KBM-7 (cell line): ENCODE measurements around the gene FOXP1.

Source experiments
- DNase-seq: peaks from one replicate; pipeline ENCODE4 v3.0.0-alpha.2; 2015
- in situ Hi-C: fragments of 300-500 bp; cut with MboI; formaldehyde crosslinking; loops from 2 replicates; pipeline ENCODE4 v1.14.3; 2020; ENCODE audit warnings: low sequenced_read_pairs, low pct_unique_long_range_greater_than_20kb, mixed read lengths

The FOXP1 gene

DNA sequence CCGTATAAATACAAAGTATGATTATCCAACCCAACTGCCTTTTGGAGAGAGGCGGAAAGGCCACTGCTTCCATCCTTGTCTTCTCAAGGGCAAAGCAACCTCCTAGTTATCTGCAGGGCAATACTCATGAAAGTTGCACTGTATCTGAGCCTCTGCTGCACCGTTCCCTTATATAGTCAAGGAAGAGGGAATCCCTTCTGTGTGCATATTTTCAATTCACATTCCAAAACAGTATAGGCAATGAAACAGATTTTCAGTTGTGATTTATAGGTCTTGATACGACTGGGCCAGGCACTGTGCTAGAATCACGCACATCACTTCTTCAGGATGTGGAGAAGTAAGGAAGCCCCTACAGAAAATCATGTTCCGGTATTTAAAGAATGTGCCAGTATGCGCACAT is 455.7 kb downstream of the FOXP1 start:
- no peak for DNase-seq
- in situ Hi-C loops, result no loop called here

GRCh38 chr3:71127052-71127831 is 456.3 kb downstream of the FOXP1 start:
- peak; percentile 28 for DNase-seq

DNA sequence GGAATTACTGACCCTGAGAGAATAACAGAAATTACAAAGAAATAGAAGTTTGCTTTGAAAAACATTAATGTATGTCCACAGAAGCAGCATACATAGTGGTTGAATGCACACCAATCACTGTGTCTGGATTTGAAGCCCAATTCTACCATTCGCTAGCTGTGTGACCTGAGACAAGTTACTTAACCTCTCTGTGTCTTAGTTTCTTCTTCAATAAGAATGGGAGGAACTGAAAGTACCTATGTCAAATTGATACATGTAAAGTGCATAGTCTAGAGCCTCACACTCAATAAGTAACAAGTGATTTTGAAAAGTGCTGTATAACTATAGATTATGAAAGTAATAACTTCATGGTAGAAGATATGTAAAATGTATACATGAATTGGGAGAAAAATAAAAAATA is 457.8 kb downstream of the FOXP1 start:
- in situ Hi-C loops, result no loop called here
- no peak for DNase-seq

More at GRCh38 chr3:71127052-71127831, 456.3 kb downstream of the FOXP1 start:
- in situ Hi-C loops, result no loop called here

GRCh38 chr3:71124048-71124447 is 459.5 kb downstream of the FOXP1 start:
- in situ Hi-C loops, result no loop called here
- DNase-seq, result no peak

- in situ Hi-C loops, result no loop called here
- no peak for DNase-seq
These were observed 460.9 kb downstream of the FOXP1 start for GRCh38 chr3:71122641-71123040.

DNA sequence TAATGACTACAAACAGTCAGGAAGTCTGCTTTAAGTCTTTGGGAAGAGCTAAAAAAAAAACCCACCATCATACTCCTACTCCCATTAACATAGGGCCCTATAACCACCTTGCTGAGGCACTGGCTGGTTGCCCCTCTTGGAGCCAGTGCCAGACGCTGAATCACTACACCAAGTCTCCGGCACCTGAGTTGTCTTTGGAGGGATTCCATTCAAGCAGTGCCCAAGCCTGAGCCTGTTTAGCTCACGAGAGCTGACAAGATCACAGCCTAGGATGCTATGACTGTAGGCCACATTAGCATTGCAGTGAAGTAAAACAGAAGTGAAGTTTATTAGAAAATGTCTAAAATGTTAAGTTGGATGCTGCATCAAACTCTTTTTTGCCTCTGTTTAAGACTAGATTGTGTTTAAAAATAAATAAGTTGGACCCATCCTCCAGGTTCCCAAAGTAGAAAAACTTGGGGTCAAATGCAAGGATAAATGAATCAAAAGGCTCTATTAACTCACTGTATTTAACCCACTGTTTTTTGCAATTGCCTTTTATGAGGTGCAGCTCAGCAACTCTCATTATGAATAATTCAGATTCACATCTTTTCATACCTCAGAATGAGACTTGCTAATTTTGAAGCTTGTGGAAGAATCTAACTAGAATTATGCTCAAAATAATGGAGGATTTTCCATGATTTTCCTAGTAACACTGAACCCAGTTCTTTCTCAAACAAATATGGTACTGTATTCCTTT is 461.9 kb downstream of the FOXP1 start:
- in situ Hi-C loops, result no loop called here
- no peak for DNase-seq

- no peak for DNase-seq
- in situ Hi-C loops, result no loop called here
These were observed 463.5 kb downstream of the FOXP1 start for GRCh38 chr3:71120012-71120411.

- in situ Hi-C loops, result no loop called here
- no peak for DNase-seq
These were observed 464.4 kb downstream of the FOXP1 start for GRCh38 chr3:71119171-71119570.

DNA sequence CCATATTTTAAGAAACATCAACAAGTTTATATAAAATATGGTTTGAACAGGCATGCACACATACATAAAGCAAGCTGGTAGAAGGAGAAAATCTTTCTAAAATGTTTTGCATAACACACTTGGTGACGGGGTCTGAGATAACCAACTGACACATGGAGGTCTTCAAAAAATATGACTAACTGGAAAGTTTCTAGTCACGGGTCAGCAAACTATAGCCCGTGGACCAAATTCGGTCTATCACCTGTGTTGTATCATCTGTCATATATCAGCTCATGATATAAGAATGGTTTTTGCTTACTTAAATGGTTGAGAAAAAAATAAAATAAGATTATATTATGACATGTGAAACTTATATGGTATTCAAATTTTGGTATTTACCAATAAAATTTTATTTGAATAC is 465.1 kb downstream of the FOXP1 start:
- DNase-seq, result no peak
- in situ Hi-C loops, result no loop called here

DNA sequence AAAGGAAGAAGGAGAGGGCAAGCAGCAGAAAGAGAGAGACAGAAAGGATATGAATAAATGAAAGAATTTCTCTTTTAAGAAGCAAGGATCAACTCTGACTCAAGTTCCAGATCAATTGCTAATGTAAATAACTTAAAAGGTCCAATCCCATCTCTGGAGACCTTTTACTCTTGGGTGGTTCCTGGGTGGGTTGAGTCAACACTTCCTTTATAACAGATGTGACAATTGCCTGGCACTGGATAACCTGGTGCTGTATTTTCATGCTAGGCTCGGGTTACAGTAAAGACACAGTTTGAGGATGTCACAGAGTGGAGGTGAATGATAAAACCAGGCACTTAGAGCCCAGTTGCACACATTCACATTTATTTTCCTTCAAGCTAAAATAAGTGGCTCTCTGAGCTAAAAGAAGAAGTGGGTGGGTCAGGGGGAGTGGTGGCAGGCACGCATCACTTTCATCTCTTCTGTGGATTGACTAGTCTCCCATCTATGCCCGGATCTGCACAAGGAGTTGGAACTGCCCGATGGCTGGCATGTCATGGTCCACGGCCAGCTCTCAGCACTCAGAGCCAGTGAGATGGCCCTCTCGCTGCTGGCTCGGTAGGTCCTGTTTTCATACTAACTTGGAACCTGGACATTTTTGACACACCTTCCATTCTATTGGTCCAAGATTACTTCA is 465.8 kb downstream of the FOXP1 start:
- DNase-seq, result peak; percentile 12
- in situ Hi-C loops, result no loop called here

DNA sequence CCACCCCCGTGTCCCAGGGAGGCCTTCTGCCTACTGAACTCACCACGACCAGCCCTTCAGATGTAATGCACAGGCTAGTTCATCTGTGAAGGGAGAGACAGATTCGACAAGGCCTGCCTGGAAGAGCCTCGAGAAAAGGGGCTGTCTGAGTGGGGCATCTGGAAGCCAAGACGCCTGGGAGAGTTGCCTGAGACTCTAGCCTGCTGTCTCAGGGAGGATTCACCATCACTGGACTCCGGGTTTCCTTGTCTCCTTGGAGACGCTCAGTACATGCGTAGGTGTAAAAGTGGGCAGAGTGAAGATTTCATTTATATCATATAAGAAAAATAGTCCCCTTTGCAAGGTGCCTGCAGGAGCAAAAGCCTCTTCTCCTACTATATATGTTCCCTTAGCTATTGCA is 468.9 kb downstream of the FOXP1 start:
- DNase-seq, result no peak
- in situ Hi-C loops, result no loop called here

- no peak for DNase-seq
- in situ Hi-C loops, result no loop called here
These were observed 471.0 kb downstream of the FOXP1 start for GRCh38 chr3:71112576-71112975.

DNA sequence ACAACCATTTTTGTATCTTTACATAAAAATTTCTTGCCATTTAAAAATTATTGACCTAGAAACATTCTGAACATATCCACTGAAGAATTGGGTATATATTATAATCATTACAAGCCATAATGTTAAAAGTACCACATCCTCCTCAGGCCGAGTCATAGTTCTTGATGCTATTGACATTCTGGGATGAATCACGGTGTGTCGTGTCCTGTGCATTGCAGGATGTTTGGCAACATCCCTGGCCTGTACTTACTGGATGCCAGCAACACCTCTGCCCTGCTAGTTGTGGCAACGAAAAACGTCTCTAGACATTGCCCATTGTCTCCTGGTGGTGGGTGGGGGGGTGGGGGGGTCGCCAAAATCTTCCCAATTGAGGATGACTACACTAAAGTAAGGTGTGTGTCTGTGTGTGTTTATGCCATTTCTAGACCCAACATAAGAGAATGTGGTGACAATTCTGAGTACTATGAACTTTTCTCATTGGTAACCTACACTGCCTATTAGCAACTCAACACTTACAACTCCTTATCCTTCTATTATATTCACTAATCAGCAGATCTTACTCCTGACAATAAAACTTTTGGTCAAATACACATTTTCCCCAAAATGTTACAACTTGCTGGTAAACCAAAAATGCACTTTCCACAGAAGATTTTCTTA is 471.6 kb downstream of the FOXP1 start:
- no peak for DNase-seq
- in situ Hi-C loops, result no loop called here

DNA sequence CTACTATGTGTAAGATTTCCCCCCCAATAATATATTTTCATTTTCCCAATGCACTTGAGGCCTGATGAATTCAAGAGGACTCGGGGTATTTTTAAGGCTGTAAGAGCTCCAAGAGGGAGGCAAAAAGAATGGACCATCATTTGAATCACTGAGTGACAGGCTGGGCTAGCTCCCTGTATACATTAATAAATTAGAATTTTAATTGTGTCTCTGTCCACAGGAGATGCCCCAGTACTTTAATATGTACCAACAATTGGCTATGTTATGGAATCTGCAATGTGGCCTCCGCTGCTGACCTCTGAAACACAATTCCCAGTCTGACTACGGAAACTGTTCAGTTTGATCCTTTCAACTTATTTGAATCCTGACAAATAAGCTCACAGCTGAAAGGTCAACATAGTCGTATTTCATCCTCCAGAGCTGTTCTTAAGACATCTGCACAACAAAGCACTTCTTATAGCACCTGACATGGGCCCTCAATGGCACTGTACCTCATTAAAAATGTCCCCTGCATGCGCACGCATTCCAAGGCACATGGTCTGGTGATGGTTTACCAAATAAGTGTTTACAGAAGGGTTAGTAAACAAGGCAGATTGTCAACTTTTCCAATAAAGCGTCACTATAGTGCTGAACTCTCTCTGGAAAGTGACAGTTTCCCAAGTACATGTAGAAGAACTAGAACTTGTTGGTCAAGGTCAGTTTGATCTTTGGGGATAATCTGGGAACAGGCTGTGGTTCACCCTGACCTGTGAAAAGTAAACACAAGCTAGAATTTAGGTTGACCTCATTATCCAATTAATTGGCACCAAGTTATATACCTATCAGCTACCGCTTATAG is 472.9 kb downstream of the FOXP1 start:
- no peak for DNase-seq
- in situ Hi-C loops, result no loop called here

DNA sequence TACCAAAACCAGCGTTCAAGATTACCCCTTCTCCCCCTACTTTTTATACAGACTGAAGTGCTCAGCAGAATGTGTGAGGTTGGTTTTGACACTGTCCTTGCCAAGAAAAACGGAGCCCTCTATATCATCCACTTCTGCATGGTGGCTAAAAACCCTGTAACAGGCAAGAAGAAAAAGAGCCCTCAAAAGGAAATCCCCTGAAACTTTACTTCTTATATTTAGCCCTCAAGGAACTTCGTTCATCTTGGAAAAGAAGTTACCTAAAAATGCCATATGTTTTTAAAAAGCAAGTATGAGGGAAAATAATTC is 473.6 kb downstream of the FOXP1 start:
- in situ Hi-C loops, result no loop called here

DNA sequence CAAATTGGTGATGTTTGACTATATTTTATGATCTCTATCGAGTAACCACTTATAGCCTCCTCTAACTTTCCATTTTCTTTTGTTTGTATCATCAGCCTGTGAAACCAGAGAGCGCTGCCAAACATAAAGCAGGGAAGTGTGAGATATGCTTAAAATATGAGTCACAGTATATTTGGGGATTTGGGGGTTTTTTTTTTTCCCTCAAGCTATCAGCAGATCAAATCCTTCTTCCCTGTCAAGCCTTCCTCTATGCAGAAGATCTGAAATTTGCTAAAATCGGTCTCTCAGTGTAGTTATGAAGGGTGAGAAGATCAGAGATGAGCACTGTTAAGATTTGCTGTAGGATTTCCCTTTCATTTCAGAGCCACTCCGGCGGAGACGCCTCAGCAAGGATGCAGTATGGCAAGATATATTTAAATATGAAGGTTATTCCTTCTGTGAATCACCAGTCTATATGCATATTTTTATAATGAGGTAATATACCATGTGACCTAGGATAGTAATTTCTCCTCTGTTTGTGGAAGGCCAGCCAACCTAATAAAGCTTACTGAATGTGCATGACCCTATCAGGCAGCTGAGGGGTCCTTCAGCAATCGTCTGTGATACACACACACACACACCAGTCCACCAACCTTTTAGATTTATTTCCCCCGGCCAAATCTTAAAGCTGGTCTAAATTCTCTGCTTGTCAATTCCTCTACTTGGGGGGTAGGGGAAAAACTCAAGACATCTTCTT is 474.1 kb downstream of the FOXP1 start:
- in situ Hi-C loops, result no loop called here
- no peak for DNase-seq

More for the DNA sequence above, 473.6 kb downstream of the FOXP1 start:
- DNase-seq, result no peak

GRCh38 chr3:71107926-71108325 is 475.6 kb downstream of the FOXP1 start:
- in situ Hi-C loops, result no loop called here
- DNase-seq, result no peak

- in situ Hi-C loops, result no loop called here
- no peak for DNase-seq
These were observed 478.6 kb downstream of the FOXP1 start for GRCh38 chr3:71104976-71105375.
